Hepatocyte (in vitro differentiated cells): ENCODE data around the gene RPL28. TPM values are rescaled to one million over a fixed set of nuclear protein-coding genes. Genes with fewer than 3 reads are reported as not detected.

ENCODE experiments used
- DNase-seq: peaks from one replicate; pipeline ENCODE4 v3.0.0-alpha.2; 2016; ENCODE audit warnings: low spot score
- H2AFZ ChIP-seq: fragments of 200-600 bp; sonication (generic); 2 replicates; pipeline ENCODE4 v1.6.0; 2016; ENCODE audit warnings: antibody characterized with exemption, mild to moderate bottlenecking
- H3K27ac ChIP-seq: fragments of 200-600 bp; sonication (generic); 2 replicates; pipeline ENCODE4 v1.5.1; 2016; ENCODE audit warnings: mild to moderate bottlenecking
- H3K27me3 ChIP-seq: fragments of 200-600 bp; sonication (generic); 2 replicates; pipeline ENCODE4 v1.6.1; 2016
- H3K36me3 ChIP-seq: fragments of 200-600 bp; sonication (generic); replicated peaks from 2 replicates; pipeline ENCODE4 v1.5.1; 2016; ENCODE audit warnings: low read depth; ENCODE audit not compliant: insufficient read depth
- H3K4me1 ChIP-seq: fragments of 200-600 bp; sonication (generic); 2 replicates; pipeline ENCODE4 v1.5.1; 2016; ENCODE audit warnings: mild to moderate bottlenecking, moderate library complexity; ENCODE audit not compliant: insufficient read depth
- H3K4me2 ChIP-seq: fragments of 200-600 bp; sonication (generic); 2 replicates; pipeline ENCODE4 v1.6.0; 2016
- H3K4me3 ChIP-seq: fragments of 200-600 bp; sonication (generic); 2 replicates; pipeline ENCODE4 v1.5.1; 2016; ENCODE audit warnings: mild to moderate bottlenecking
- H3K79me2 ChIP-seq: fragments of 200-600 bp; sonication (generic); 2 replicates; pipeline ENCODE4 v1.6.0; 2017; ENCODE audit warnings: mild to moderate bottlenecking
- H3K9me2 ChIP-seq: fragments of 200-600 bp; sonication (generic); replicated peaks from 2 replicates; pipeline ENCODE4 v1.6.0; 2017; ENCODE audit warnings: mild to moderate bottlenecking; ENCODE audit not compliant: insufficient read depth
- H3K9me3 ChIP-seq: fragments of 200-600 bp; sonication (generic); 2 replicates; pipeline ENCODE4 v1.5.1; 2016; ENCODE audit warnings: low read depth, mild to moderate bottlenecking
- H4K20me1 ChIP-seq: fragments of 200-600 bp; sonication (generic); 2 replicates; pipeline ENCODE4 v1.6.0; 2016; ENCODE audit warnings: mild to moderate bottlenecking; ENCODE audit not compliant: insufficient read depth, poor library complexity, severe bottlenecking
- CTCF ChIP-seq: fragments of 200-600 bp; sonication (generic); IDR thresholded peaks from 2 replicates; pipeline ENCODE4 v1.5.1; 2016; ENCODE audit warnings: antibody characterized with exemption, mild to moderate bottlenecking; ENCODE audit not compliant: poor library complexity
- EZH2 ChIP-seq: fragments of 200-600 bp; sonication (generic); IDR thresholded peaks from 2 replicates; pipeline ENCODE4 v1.6.1; 2016; ENCODE audit warnings: antibody characterized with exemption, mild to moderate bottlenecking, borderline replicate concordance
- EZH2phosphoT487 ChIP-seq: fragments of 200-600 bp; sonication (generic); IDR thresholded peaks from one replicate; pipeline ENCODE4 v1.6.1; 2018; ENCODE audit warnings: antibody characterized with exemption, mild to moderate bottlenecking, low read depth, moderate library complexity; ENCODE audit not compliant: unreplicated experiment, severe bottlenecking
- WGBS: methylation state at CpG from one replicate; pipeline ENCODE4 v1.1.6; 2016; ENCODE audit warnings: low lambda C conversion rate; ENCODE audit errors: missing lambda C conversion rate; 5-methylcytosine and 5-hydroxymethylcytosine counted together
- polyA plus RNA-seq: library from polyadenylated mRNA; unstranded; fragments of >200 nt; fragmentation: Nextera tagmentation; extraction: Ambion mirVana; gene quantifications from 2 replicates; pipeline ENCODE4 v1.2.1, GENCODE V29; 2016
- total RNA-seq: library from RNA; depleted of rRNA; stranded (reverse); fragments of >200 nt; gene quantifications from 2 replicates; pipeline ENCODE4 v1.2.3, GENCODE V29; 2014

RPL28 gene
- total and polyA plus RNA-seq, 2 experiments from 2014 or later: 437 to 604 TPM

DNA sequence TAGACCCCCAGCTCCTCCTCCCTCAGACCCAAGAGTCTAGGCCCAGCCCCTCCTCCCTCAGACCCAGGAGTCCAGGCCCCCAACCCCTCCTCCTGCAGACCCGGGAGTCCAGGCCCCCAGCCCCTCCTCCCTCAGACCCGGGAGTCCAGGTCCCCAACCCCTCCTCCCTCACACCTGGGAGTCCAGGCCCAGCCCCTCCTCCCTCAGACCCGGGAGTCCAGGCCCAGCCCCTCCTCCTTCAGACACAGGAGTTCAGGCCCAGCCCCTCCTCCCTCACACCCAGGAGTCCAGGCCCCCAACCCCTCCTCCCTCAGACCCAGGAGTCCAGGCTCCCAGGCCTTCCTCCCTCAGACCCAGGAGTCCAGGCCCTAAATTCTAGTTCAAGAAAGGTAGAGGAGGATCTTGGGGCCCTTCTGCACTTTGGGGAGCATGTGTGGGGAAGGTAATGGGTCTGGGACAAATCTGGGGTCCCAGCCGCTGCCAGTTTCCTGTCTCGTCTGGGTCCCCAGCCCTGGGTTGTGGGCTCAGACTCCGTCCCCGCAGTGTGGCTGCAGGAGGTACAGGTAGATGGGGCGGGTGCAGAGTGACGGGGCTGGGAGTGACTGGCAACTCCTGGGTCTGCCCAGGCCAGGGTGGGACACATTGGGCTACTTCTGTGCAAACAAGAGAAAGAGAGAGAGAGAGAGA is 12.3 kb upstream of the RPL28 start:
- Histone ChIP-seq H3K9me3 (no peaks in the 10 kb centered on the region), H3K79me2 (no peaks in the 10 kb centered on the region), H3K36me3 (no peaks in the 10 kb centered on the region), H3K27me3 (peaks cover 48% of the 10 kb centered on the region), H2AFZ (no peak overlapping the region), H3K4me2 (peak overlapping the region; percentile 62), H3K4me3 (no peak overlapping the region), H3K4me1 (peaks cover 43% of the 10 kb centered on the region), H3K27ac (peak overlapping the region; percentile 37), H3K9me2 (no peaks in the 10 kb centered on the region), H4K20me1 (no peaks in the 10 kb centered on the region)
- TF ChIP-seq CTCF (no peak), EZH2 (no peak), EZH2phosphoT487 (no peak)
- no peak for DNase-seq
- 57% methylated on average over 7 of the region's 9 CpGs for WGBS

DNA sequence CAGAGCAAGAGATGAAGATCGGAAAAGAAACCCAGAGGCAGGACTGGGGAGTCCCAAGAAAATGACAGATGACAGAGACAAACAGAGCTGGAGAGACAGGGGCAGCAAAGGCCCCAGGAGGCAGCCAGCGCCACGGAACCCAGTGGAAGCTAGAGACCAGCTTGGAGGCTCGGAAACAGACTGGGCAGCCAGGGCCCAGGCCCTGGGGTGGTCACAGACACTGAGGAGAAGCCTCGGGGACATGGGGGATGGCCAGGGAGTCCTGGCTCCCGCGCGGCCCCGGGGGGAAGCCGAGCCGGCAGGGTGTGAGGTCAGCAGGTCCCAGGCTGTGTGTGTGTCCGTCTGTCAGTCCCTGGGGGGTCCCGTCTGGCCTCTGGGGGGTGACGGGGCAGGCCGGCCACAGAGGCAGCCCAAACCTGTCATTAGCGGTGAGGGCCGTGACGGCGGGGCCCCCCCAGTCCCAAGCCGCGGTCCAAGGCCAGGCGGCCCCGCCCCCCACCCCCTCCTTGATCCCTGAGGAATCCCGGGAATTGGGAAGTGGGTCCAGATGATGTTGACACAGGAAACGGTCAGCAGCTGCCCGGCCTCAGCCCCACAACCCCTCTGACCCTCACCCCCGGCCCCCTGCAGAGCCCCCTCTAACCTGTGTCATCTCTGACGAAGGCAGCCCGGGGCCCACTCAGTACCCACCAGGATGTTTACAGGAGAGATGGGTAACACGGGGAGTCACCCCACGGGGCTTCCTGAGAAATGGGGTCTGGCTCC is 11.6 kb upstream of the RPL28 start:
- no peak overlapping the region for H3K4me3 ChIP-seq
- no peaks in the 10 kb centered on the region for H4K20me1 ChIP-seq
- no peak for DNase-seq
- no peak for TF ChIP-seq EZH2phosphoT487
- peak; percentile 59 for TF ChIP-seq EZH2
- peaks cover 41% of the 10 kb centered on the region for H3K27me3 ChIP-seq
- H2AFZ ChIP-seq: no peak overlapping the region
- no peaks in the 10 kb centered on the region for H3K36me3 ChIP-seq
- no peaks in the 10 kb centered on the region for H3K79me2 ChIP-seq
- H3K9me3 ChIP-seq: no peaks in the 10 kb centered on the region
- H3K4me2 ChIP-seq: peak overlapping the region; percentile 62
- WGBS: 12% methylated on average over 21 of the region's 31 CpGs
- H3K4me1 ChIP-seq: peaks cover 40% of the 10 kb centered on the region
- H3K9me2 ChIP-seq: no peaks in the 10 kb centered on the region
- H3K27ac ChIP-seq: peak overlapping the region; percentile 37

DNA sequence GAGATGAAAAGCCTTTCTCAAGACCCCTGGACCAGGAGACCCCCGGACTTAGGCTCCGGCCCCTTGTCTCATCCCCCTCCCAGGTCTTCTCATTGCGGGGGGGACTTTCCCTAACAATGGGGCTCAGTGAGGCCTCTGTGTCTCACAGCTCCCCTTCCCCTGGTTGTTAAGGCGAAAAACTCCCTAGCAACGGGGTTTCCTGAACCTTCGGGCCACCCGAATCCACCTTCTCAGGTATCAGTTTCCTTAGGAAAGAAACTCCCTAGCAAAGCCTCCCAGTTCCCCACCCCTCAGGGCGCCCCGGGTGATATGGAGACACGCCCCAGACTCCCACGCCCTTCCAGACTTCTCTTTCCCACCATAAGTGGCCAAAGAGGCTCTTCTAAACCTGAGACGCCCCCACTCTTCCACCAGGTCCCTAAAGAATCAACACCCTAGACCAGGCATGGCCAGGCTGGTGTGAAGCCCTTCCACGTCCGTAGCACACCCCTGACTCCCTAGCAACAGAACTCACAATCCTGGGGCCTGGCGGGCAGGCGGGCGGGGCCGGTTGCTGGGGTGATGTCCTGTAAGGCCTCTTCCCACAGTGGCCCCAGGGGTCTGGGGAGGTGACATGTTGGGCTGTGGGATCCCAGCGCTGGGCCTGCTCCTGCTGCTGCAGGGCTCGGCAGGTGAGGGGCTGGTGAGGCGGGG is 9.3 kb upstream of the RPL28 start, which contains the start of gene TMEM190:
TMEM190 (plus strand) TSS at position 586 of the 693 bp plus-strand sequence; CDS start at position 614, 28 bp downstream.
- TF ChIP-seq CTCF (no peak), EZH2phosphoT487 (no peak), EZH2 (no peak)
- Histone ChIP-seq H3K9me3 (no peaks in the 10 kb centered on the region), H3K9me2 (no peaks in the 10 kb centered on the region), H3K79me2 (no peaks in the 10 kb centered on the region), H3K27ac (no peak within 1 kb of the TSS), H3K4me3 (no peak within 1 kb of the TSS), H3K36me3 (no peaks in the 10 kb centered on the region), H3K4me1 (peaks cover 31% of the 10 kb centered on the region), H4K20me1 (no peaks in the 10 kb centered on the region), H3K4me2 (peak within 1 kb of the TSS; percentile 59), H3K27me3 (peaks cover 23% of the 10 kb centered on the region), H2AFZ (no peak within 1 kb of the TSS)
- 52% methylated on average over 21 of the region's 21 CpGs for WGBS
- no peak for DNase-seq
